ENCODE data around the gene SFXN3. TPM values are rescaled to one million over a fixed set of nuclear protein-coding genes. Genes with fewer than 3 reads are reported as not detected.

SFXN3 gene
- total and polyA plus RNA-seq, 10 of the 15 experiments (the other 5 are each of a cell fraction or from before 2014, with no cell fraction given): 0.05 to 11.3 (median 1.2) TPM

DNA sequence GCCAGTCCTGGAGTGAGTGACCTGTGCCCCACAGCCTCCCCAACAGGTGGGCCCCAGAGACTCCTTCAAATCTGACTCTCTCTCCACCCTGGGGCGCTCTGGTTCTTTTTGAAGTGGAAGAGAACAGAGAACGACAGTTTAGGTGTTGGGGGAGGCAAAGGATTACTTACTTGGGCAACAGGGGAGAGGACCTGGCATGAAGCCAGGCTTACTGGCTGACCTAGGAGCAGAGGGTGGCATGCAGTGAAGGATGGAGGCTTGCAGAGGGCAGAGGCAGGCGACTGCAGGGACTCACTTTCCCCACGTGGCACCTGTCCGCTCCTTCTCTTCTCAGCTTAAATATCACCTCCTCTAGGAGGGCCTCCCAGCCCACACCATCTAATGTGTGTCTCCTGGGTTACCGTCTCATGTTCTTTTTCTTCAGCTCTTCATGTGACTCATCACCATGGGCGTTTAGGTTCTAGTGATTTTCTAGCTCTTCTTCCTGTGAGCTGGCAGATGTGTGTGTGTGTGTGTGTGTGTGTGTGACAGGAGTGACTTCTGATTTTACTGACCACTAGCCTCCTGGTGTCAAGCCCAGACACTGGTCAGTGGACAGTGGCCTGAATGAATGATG lies 16.0 kb upstream of the SFXN3 start:
- H3K4me1 ChIP-seq (ENCODE audit: control insufficient read depth, insufficient read depth, low read length): peaks cover 11% of the 10 kb centered on the region

More for the DNA sequence above, 16.0 kb upstream of the SFXN3 start:
- SMC1A ChIA-PET (ENCODE audit: uncharacterized antibody, unreplicated experiment): interaction anchor here (0.6 to 2.4 kb wide), 9 partner anchors 12 to 272 kb away, joined by 3 to 9 read pairs (median 4); no protein-coding TSS in a partner anchor
- H3K36me3 ChIP-seq (ENCODE audit: control insufficient read depth in 2 of 2, insufficient read depth in 2 of 2, low read length in 1 of 2): no peaks in the 10 kb centered on the region
- CTCF ChIA-PET: interaction anchor here (0.7 to 6.8 kb wide), 38 partner anchors 8 to 581 kb away, joined by 3 to 91 read pairs (median 5); partner anchors contain the start of genes KAZALD1, LZTS2, MRPL43 and PDZD7
- DNase-seq (ENCODE audit: low read depth, low spot score) (no peak), ATAC-seq (no peak), FAIRE-seq (no peak)
- no peaks in the 10 kb centered on the region for H4K20me1 ChIP-seq (ENCODE audit: control insufficient read depth, insufficient read depth)
- H3K9ac ChIP-seq (ENCODE audit: control insufficient read depth, insufficient read depth, low read length): no peak overlapping the region
- H3K9me3 ChIP-seq (replicated peaks; ENCODE audit: control insufficient read depth, insufficient read depth, low read length): no peaks in the 10 kb centered on the region
- no peak overlapping the region for H3K4me2 ChIP-seq (ENCODE audit: control insufficient read depth, insufficient read depth)
- H3K27ac ChIP-seq (ENCODE audit: control insufficient read depth, insufficient read depth): no peak overlapping the region
- RAD21 ChIA-PET (ENCODE audit: unreplicated experiment): interaction anchor here (0.6 to 3.2 kb wide), 13 partner anchors 11 to 137 kb away, joined by 3 to 26 read pairs (median 4); partner anchors contain the start of genes LZTS2, PDZD7, SEMA4G and SFXN3
- TF ChIP-seq, protein P1, sequence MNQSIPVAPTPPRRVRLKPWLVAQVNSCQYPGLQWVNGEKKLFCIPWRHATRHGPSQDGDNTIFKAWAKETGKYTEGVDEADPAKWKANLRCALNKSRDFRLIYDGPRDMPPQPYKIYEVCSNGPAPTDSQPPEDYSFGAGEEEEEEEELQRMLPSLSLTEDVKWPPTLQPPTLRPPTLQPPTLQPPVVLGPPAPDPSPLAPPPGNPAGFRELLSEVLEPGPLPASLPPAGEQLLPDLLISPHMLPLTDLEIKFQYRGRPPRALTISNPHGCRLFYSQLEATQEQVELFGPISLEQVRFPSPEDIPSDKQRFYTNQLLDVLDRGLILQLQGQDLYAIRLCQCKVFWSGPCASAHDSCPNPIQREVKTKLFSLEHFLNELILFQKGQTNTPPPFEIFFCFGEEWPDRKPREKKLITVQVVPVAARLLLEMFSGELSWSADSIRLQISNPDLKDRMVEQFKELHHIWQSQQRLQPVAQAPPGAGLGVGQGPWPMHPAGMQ (IDR thresholded peaks at IDR 0.05; ENCODE audit: borderline replicate concordance): no peak
- TF ChIP-seq, protein P2, sequence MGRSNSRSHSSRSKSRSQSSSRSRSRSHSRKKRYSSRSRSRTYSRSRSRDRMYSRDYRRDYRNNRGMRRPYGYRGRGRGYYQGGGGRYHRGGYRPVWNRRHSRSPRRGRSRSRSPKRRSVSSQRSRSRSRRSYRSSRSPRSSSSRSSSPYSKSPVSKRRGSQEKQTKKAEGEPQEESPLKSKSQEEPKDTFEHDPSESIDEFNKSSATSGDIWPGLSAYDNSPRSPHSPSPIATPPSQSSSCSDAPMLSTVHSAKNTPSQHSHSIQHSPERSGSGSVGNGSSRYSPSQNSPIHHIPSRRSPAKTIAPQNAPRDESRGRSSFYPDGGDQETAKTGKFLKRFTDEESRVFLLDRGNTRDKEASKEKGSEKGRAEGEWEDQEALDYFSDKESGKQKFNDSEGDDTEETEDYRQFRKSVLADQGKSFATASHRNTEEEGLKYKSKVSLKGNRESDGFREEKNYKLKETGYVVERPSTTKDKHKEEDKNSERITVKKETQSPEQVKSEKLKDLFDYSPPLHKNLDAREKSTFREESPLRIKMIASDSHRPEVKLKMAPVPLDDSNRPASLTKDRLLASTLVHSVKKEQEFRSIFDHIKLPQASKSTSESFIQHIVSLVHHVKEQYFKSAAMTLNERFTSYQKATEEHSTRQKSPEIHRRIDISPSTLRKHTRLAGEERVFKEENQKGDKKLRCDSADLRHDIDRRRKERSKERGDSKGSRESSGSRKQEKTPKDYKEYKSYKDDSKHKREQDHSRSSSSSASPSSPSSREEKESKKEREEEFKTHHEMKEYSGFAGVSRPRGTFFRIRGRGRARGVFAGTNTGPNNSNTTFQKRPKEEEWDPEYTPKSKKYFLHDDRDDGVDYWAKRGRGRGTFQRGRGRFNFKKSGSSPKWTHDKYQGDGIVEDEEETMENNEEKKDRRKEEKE (IDR thresholded peaks at IDR 0.05): no peak
- no peak for TF ChIP-seq CBX3 (IDR thresholded peaks at IDR 0.05; ENCODE audit: borderline replicate concordance, low read depth)
- TF ChIP-seq CREM (IDR thresholded peaks at IDR 0.05; ENCODE audit: low read depth): no peak
- TF ChIP-seq, protein P3, sequence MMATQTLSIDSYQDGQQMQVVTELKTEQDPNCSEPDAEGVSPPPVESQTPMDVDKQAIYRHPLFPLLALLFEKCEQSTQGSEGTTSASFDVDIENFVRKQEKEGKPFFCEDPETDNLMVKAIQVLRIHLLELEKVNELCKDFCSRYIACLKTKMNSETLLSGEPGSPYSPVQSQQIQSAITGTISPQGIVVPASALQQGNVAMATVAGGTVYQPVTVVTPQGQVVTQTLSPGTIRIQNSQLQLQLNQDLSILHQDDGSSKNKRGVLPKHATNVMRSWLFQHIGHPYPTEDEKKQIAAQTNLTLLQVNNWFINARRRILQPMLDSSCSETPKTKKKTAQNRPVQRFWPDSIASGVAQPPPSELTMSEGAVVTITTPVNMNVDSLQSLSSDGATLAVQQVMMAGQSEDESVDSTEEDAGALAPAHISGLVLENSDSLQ (IDR thresholded peaks at IDR 0.05): no peak
- TF ChIP-seq, protein P4, sequence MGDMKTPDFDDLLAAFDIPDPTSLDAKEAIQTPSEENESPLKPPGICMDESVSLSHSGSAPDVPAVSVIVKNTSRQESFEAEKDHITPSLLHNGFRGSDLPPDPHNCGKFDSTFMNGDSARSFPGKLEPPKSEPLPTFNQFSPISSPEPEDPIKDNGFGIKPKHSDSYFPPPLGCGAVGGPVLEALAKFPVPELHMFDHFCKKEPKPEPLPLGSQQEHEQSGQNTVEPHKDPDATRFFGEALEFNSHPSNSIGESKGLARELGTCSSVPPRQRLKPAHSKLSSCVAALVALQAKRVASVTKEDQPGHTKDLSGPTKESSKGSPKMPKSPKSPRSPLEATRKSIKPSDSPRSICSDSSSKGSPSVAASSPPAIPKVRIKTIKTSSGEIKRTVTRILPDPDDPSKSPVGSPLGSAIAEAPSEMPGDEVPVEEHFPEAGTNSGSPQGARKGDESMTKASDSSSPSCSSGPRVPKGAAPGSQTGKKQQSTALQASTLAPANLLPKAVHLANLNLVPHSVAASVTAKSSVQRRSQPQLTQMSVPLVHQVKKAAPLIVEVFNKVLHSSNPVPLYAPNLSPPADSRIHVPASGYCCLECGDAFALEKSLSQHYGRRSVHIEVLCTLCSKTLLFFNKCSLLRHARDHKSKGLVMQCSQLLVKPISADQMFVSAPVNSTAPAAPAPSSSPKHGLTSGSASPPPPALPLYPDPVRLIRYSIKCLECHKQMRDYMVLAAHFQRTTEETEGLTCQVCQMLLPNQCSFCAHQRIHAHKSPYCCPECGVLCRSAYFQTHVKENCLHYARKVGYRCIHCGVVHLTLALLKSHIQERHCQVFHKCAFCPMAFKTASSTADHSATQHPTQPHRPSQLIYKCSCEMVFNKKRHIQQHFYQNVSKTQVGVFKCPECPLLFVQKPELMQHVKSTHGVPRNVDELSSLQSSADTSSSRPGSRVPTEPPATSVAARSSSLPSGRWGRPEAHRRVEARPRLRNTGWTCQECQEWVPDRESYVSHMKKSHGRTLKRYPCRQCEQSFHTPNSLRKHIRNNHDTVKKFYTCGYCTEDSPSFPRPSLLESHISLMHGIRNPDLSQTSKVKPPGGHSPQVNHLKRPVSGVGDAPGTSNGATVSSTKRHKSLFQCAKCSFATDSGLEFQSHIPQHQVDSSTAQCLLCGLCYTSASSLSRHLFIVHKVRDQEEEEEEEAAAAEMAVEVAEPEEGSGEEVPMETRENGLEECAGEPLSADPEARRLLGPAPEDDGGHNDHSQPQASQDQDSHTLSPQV (IDR thresholded peaks at IDR 0.05): no peak
- TF ChIP-seq RELA (IDR thresholded peaks at IDR 0.05; ENCODE audit: borderline replicate concordance, partially characterized antibody): no peak
- TF ChIP-seq IKZF2 (IDR thresholded peaks at IDR 0.05): no peak
- no peak for TF ChIP-seq TBL1XR1 (IDR thresholded peaks at IDR 0.05; ENCODE audit: low read depth, low read length)
- no TSS peak for BruUV-seq (replicated peaks)
- peaks cover 10% of the 10 kb centered on the region in 2 experiments for H3K27me3 ChIP-seq (replicated peaks in 1 of 2; ENCODE audit: control insufficient read depth in 2 of 2, insufficient read depth in 2 of 2, low read length in 1 of 2)
- intact Hi-C loops (cut with micrococcal nuclease; ENCODE audit: unreplicated experiment) (loop anchor here (1.0 kb wide), 1 partner anchor 46 kb away; the partner anchor contains the start of gene SEMA4G), in situ Hi-C loops (cut with MboI) (no loop called here)
- POLR2A ChIA-PET: interaction anchor here (1.9 kb wide), 1 partner anchor 18 kb away, joined by 11 read pairs; no protein-coding TSS in a partner anchor
- H3K79me2 ChIP-seq (ENCODE audit: control insufficient read depth, insufficient read depth, low read length): no peaks in the 10 kb centered on the region
- 20% methylated on average over 7 of the region's 7 CpGs for whole genome bisulfite sequencing (ENCODE audit: insufficient coverage, insufficient replicate concordance, low lambda C conversion rate, missing lambda C conversion rate)
- H3K4me3 ChIP-seq: no peak overlapping the region
- H2AFZ ChIP-seq (ENCODE audit: control insufficient read depth, low read depth, low read length): no peak overlapping the region
